NCI-H2029 treated with DMSO at 0.1 percent for 48 hours (cell line): ENCODE data around the gene ARV1.
"Not testable (repeated sequence)": the region's sequence is repeated elsewhere in the genome, so short reads cannot be mapped to it uniquely, and the experiment has no call there.

ENCODE experiments used
- DNase-seq: peaks from one replicate; lab custom pipeline; 2025; lab: John Stamatoyannopoulos, UW

The ARV1 gene

GRCh38 chr1:230976825-230977747 lies 1.8 kb upstream of the ARV1 start:
- DNase-seq: no peak

- peak; percentile 17 for DNase-seq
These were observed 968 bp upstream of the ARV1 start for GRCh38 chr1:230977761-230978490.

GRCh38 chr1:230979389-230979716 lies 459 bp downstream of the ARV1 start:
- DNase-seq: no peak

DNA sequence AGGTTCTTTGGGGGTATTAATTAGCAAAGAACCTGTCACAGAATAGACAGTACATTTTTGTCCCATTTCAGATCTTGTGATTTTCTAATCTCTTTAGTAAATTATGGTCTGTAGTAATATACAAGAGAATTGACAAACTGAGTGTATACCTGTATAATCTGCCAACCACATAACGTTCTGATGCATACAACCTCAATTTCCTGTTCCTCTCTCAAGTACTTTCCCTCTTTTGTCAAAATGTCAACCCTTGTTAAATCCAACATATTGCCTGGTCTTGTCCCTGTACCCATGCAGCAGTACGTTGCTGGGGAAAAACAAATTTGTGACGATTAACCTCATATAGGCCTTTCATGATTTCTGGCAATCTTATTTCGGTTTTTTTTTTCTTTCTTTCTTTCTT lies 1.1 kb downstream of the ARV1 start:
- DNase-seq: no peak

GRCh38 chr1:230982696-230983095 lies 3.8 kb downstream of the ARV1 start:
- no peak for DNase-seq

DNA sequence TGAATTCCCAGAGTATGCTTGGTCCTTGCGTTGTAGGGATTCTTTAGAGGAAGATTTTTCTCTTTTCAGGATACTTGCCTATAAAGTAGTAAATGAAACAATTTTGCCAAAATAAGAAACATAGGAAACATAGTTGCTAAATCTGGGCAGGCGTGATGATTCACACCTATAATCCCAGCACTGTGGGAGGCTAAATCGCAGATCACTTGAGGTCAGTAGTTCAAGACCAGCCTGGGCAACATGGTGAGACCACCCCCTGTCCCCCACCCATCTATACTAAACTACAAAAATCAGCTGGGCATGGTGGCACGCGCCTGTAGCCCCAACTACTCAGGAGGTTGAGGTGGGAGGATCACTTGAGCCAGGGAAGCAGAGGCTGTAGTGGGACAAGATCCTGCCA lies 4.9 kb downstream of the ARV1 start:
- no peak for DNase-seq

DNA sequence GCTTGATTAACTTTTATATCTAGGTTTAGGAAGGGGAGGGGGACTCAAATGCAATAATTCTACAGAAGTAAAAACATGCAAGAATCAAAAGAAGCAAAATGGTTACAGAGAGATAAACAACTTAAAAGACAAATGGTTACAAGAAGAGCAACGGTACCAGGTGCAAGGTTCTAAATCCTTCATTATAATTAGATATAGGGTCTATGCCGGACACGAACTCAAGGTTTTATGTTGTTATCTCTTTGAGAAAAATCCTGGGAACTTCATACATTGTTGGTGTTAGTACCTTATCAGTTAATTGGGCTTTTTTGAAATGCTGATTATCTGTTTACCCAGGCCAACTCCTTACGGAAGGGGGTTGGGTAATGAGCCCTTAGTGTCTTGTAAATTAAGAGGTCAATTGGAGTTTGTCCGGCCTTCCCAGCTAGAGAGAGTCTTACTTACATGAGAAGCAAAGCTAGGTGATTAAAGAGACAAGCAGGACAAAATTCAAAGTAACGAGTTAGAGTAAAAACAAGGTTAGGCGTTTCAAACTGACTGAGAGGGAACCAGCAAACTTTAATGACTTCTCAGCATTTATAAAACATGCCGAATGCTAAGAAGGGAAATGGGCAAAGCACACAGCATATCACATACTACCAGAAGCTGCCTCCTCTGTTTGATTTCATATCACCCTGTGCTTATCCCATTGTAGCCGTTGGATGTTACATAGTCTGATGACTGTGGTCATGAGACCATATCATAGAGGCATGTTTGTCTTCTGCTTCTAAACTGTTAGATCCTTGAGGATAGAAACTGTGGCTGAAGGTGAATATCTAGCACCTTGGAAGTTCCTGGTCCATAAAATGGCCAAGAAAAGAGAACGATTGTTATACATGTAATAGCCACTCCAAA lies 6.0 kb downstream of the ARV1 start:
- not testable (repeated sequence) for DNase-seq

DNA sequence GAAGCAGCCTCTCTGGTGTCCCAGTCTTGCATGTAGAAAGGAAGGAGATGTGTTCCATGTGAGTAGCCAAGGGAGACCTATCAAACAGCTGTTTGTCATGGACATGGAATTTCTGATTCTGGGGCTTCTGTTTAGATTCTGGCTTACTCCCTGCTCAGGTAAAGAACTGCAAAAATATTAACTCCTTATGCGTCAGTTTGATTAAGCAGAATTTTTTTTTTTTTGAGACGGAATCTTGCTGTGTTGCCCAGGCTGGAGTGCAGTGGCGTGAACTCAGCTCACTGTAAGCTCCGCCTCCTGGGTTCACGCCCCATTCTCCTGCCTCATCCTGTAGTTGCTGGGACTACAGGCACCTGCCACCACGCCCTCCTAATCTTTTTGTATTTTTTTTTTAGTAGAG lies 6.8 kb downstream of the ARV1 start:
- DNase-seq: no peak

DNA sequence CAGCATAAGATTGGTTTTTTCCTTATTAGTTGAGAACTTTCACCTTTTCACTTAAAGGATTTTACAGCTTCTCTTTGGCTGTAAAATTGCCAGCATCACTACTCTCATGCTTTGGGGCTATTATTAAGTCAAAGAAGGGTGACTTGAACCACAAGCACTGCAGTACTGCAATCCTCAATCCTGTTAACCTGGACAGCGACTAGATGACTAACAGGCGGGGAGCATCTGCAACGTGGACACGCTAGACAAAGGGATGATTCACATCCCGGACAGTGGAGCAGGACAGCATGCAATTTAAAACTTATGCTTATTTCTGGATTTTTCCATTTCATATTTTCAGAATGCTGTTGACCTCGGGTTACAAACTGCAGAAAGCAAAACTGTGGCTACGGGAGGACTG lies 8.1 kb downstream of the ARV1 start:
- DNase-seq: no peak

DNA sequence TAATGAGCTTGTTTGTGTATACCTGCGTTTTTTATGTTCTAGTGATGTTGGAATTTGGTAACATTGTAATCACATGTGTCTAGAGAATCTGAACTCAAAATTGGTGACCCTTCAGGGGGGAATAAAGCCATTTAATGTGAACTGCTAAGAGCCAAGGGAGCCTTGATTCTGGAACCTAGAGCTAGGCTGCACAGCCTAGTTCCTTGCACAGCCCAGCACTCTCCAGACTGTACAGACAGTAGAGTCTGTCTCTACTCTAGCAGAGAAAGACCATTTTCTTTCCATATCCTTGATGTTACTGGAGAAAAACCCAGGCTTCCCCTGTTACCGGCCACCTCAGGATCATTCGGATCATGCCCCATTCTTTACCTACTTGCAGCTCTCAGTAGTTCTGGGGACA lies 8.6 kb downstream of the ARV1 start:
- no peak for DNase-seq

DNA sequence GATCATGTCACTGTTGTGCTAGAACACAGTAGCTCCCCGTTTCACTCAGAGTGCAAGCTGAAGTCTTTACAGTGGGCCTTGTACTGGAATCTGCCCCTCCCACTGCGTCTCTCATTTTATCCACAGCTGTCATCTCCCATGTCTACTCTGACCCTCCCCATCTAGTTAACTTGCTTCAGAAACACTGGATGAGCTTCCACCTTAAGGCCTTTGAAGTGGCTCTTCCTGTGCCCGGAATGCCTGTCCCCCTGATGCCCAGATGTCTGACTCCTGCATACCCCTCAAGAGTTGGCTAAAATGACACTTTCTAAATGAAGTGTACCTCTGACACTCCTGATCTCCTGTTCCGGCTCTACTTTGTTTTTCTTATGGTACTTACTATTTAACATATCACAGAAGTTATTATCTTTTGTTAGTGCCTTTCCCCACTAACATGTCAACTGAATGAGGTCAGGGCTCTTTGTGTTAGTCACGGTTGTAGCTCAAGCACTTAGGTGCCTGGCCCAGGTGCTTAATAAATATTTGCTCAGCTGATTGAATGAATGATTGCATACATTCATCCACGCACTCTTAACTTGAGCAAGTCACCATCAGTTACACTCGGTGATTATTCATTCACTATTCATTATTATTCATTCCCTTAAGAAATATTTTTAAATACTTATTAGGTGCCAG lies 13.3 kb downstream of the ARV1 start:
- DNase-seq: peak; percentile 88

GRCh38 chr1:230994860-230995259 lies 16.0 kb downstream of the ARV1 start:
- no peak for DNase-seq

DNA sequence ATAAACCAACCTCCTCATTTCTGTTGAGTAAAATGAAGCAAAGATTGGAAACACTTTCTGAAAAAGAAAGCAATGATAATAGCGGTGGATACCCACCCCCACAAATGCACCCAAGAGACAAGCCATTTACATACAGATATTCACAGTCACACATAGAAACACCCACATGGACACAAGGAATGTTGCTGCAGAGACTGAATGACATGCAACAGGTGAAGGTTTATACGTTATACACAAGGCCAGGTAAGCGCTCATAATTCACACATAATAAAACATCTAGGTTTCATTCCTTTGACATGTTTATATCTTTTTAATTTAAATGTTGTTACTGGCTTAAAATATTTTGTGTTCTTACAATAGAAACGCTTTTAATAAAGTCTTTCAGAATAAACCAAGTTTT lies 21.3 kb downstream of the ARV1 start:
- DNase-seq: no peak

DNA sequence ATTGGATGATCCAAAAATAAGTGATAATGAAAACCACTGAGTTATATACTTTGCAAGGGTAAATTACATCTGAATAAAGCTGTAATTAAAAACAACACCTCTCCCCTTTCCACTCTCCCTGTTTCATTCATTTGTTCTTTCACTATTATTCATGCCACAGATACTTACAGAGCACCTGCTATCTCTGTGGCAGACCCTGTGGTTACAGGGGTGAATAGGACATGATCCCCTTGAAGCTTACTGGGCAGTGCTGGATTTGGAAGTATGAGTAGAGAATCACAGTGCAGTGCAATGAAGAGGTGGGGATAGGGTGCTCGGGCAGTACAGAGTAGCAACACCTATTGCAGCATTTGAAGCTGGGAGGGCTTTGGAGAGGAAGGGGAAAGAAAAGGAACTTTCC lies 21.7 kb downstream of the ARV1 start:
- DNase-seq: no peak

- DNase-seq: no peak
These were observed 23.0 kb downstream of the ARV1 start for GRCh38 chr1:231001892-231002291.

- not testable (repeated sequence) for DNase-seq
These were observed 28.6 kb downstream of the ARV1 start for GRCh38 chr1:231007535-231007934.

- DNase-seq: no peak
These were observed 32.5 kb downstream of the ARV1 start for GRCh38 chr1:231011360-231011759.

DNA sequence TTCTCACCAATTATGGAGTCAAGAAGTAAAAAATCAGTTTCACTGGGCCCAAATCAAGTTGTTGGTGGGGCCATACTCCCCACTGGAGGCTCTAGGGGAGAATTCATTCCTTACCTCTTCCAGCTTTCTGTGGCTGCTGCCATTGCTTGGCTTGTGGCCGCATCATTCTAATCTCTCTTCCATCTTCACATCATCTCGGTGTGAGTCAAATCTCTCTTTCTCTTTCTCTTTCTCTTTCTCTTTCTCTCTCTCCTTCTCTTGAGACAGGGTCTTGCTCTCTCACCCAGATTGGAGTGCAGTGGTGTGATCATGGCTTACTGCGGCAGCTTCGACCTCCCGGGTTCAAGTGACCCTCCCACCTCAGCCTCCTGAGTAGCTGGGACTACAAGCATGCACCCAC lies 33.1 kb downstream of the ARV1 start:
- DNase-seq: no peak

GRCh38 chr1:231013391-231014015 lies 34.6 kb downstream of the ARV1 start:
- no peak for DNase-seq

DNA sequence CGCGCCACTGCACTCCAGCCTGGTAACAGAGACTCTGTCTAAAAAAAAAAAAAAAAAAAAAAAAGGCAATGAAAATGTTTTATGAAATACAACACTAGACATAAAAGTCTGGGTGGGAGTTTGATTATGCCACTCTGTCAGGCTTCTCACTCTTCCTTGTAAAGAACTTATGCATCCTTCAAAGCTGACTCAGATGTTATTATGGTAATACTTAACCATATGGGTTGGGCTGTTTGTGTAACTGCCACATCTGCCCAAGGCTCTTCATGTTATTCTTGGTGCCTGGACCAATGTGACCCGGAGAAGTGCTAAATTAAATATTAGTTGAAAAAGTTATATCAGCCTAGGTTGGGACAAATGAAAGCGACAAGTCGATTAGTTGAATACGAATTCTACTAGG lies 37.3 kb downstream of the ARV1 start:
- DNase-seq: no peak

- no peak for DNase-seq
These were observed 38.1 kb downstream of the ARV1 start for GRCh38 chr1:231016966-231017365.
